Keratinocyte (primary cell): Measurements from ENCODE around the gene MAPKAPK3. TPM values are rescaled to one million over a fixed set of nuclear protein-coding genes. Genes with fewer than 3 reads are reported as not detected.

Source experiments
- DNase-seq: peaks from one replicate; pipeline ENCODE4 v3.0.0-alpha.2; 2011; ENCODE audit warnings: low read depth, missing footprints, low spot score
- FAIRE-seq: peaks from 2 replicates; lab custom pipeline; 2011; peaks lifted over from hg19 to GRCh38; lab: Jason Lieb, UNC
- H2AFZ ChIP-seq: 2 replicates; pipeline ENCODE4 v1.6.0; 2012; ENCODE audit warnings: low read length, control low read depth, inconsistent platforms; ENCODE audit not compliant: control insufficient read depth
- H3K27ac ChIP-seq: 2 replicates; pipeline ENCODE4 v1.5.1; 2011; ENCODE audit warnings: low read length; ENCODE audit not compliant: control insufficient read depth, insufficient read depth
- H3K27me3 ChIP-seq: 3 replicates; pipeline ENCODE4 v1.6.0; 2011; ENCODE audit warnings: low read length; ENCODE audit not compliant: control insufficient read depth, insufficient read depth; ENCODE audit errors: extremely low read depth
- H3K36me3 ChIP-seq, 2 experiments: 2 replicates in 1 of 2; 3 replicates in 1 of 2; pipeline ENCODE4 v1.5.1; 2011; ENCODE audit warnings: low read length in 2 of 2, mild to moderate bottlenecking in 1 of 2; ENCODE audit not compliant: control insufficient read depth in 2 of 2, insufficient read depth in 2 of 2; ENCODE audit errors: extremely low read depth in 1 of 2
- H3K4me1 ChIP-seq: 3 replicates; pipeline ENCODE4 v1.5.1; 2011; ENCODE audit warnings: low read length; ENCODE audit not compliant: control insufficient read depth, insufficient read depth; ENCODE audit errors: extremely low read depth
- H3K4me2 ChIP-seq: 3 replicates; pipeline ENCODE4 v1.6.0; 2011; ENCODE audit warnings: low read depth, low read length; ENCODE audit not compliant: control insufficient read depth, insufficient read depth; ENCODE audit errors: extremely low read depth
- H3K4me3 ChIP-seq, 3 experiments: fragments of 200-600 bp in 1 of 3; sonication (generic) in 1 of 3; 2 replicates in 2 of 3; 3 replicates in 1 of 3; pipeline ENCODE4 v1.5.1; 2011 to 2016; ENCODE audit warnings: low read length in 3 of 3, mild to moderate bottlenecking in 3 of 3, control low read depth in 2 of 3, inconsistent platforms in 1 of 3, low read depth in 1 of 3, mixed read lengths in 1 of 3, mixed run types in 1 of 3, moderate library complexity in 1 of 3; ENCODE audit not compliant: control insufficient read depth in 2 of 3, insufficient read depth in 2 of 3; ENCODE audit errors: extremely low read depth in 1 of 3
- H3K79me2 ChIP-seq: 2 replicates; pipeline ENCODE4 v1.6.0; 2012; ENCODE audit warnings: low read length; ENCODE audit not compliant: control insufficient read depth, insufficient read depth
- H3K9ac ChIP-seq: 3 replicates; pipeline ENCODE4 v1.6.0; 2011; ENCODE audit warnings: low read length; ENCODE audit not compliant: control insufficient read depth, insufficient read depth; ENCODE audit errors: extremely low read depth
- H3K9me1 ChIP-seq: 3 replicates; pipeline ENCODE4 v1.6.0; 2011; ENCODE audit warnings: low read length; ENCODE audit not compliant: control insufficient read depth, insufficient read depth; ENCODE audit errors: extremely low read depth
- H3K9me3 ChIP-seq: 2 replicates; pipeline ENCODE4 v1.5.1; 2012; ENCODE audit warnings: low read depth, low read length; ENCODE audit not compliant: control insufficient read depth
- H4K20me1 ChIP-seq: 3 replicates; pipeline ENCODE4 v1.6.0; 2011; ENCODE audit warnings: low read length; ENCODE audit not compliant: control insufficient read depth, insufficient read depth; ENCODE audit errors: extremely low read depth
- CTCF ChIP-seq, 3 experiments: IDR thresholded peaks in 1 of 3; conservative IDR thresholded peaks in 1 of 3; optimal IDR thresholded peaks in 1 of 3; 2 replicates in 2 of 3; 3 replicates in 1 of 3; pipeline versions ENCODE3 to v1.5.1; 2011; ENCODE audit warnings: low read length in 3 of 3, mild to moderate bottlenecking in 3 of 3, moderate library complexity in 2 of 3, control low read depth in 1 of 3, inconsistent platforms in 1 of 3; ENCODE audit not compliant: insufficient read depth in 2 of 3; ENCODE audit errors: extremely low read depth in 1 of 3
- EZH2 ChIP-seq: IDR thresholded peaks from one replicate; pipeline ENCODE4 v1.6.1; 2012; ENCODE audit warnings: inconsistent platforms, mild to moderate bottlenecking, low read length, moderate library complexity
- dilution Hi-C: fragments of 300-500 bp; cut with MboI; formaldehyde crosslinking; loops from one replicate; pipeline ENCODE4 v1.7.0; 2020; ENCODE audit warnings: low sequenced_read_pairs; ENCODE audit not compliant: extremely low pct_ligation_motif_present
- polyA plus RNA-seq, 5 experiments: library from polyadenylated mRNA; depleted of rRNA in 3 of 5; stranded (reverse) in 3 of 5; stranded (forward) in 1 of 5; unstranded in 1 of 5; fragments of >200 nt; gene quantifications; 1 replicate in 1 of 5; 2 replicates in 3 of 5; 3 replicates in 1 of 5; pipeline versions ENCODE4 v1.2.1 to v1.2.3, GENCODE V29; 2011 to 2012; ENCODE audit warnings: missing spikeins in 2 of 5, low read depth in 1 of 5, low replicate concordance in 1 of 5

Gene MAPKAPK3
- polyA plus RNA-seq, 1 donor (not counting 4 experiments of a cell fraction or from before 2014, with no cell fraction given), result 134 TPM

GRCh38 chr3:50620820-50621219, 3.9 kb downstream of the MAPKAPK3 start:
- Histone ChIP-seq H3K27ac (no peak overlapping the region), H3K4me3 (no peak overlapping the region), H2AFZ (no peak overlapping the region), H3K4me2 (no peak overlapping the region), H3K79me2 (peaks cover 55% of the 10 kb centered on the region), H3K9me1 (peaks cover 2% of the 10 kb centered on the region), H3K4me1 (peaks cover 55% of the 10 kb centered on the region), H3K27me3 (no peaks in the 10 kb centered on the region), H4K20me1 (no peaks in the 10 kb centered on the region), H3K9me3 (no peaks in the 10 kb centered on the region), H3K36me3 (peaks cover 13 to 18% of the 10 kb centered on the region in 2 experiments), H3K9ac (no peak overlapping the region)
- DNase-seq (no peak), FAIRE-seq (no peak)
- dilution Hi-C loops, result loop anchor here (25.0 kb wide), 1 partner anchor 766 kb away; the partner anchor contains the start of genes MANF and RBM15B
- no peak for TF ChIP-seq EZH2
- no peak for TF ChIP-seq CTCF (optimal IDR thresholded peaks at IDR 0.05 in 1 of 3, IDR thresholded peaks at IDR 0.05 in 1 of 3, conservative IDR thresholded peaks at IDR 0.05 in 1 of 3; ENCODE audit: extremely low read depth in 1 of 3, insufficient read depth in 2 of 3, low read length in 3 of 3)

GRCh38 chr3:50622881-50623280, 5.9 kb downstream of the MAPKAPK3 start:
- H3K4me1 ChIP-seq, result peaks cover 69% of the 10 kb centered on the region
- DNase-seq (no peak), FAIRE-seq (peak; percentile 78)
- no peaks in the 10 kb centered on the region for H4K20me1 ChIP-seq
- H2AFZ ChIP-seq, result no peak overlapping the region
- peaks cover 64% of the 10 kb centered on the region for H3K79me2 ChIP-seq
- H3K36me3 ChIP-seq, result peaks cover 13 to 21% of the 10 kb centered on the region in 2 experiments
- H3K4me3 ChIP-seq, result no peak overlapping the region
- no peaks in the 10 kb centered on the region for H3K27me3 ChIP-seq
- H3K4me2 ChIP-seq, result peak overlapping the region; percentile 10
- H3K9me3 ChIP-seq, result no peaks in the 10 kb centered on the region
- H3K9me1 ChIP-seq, result peaks cover 5% of the 10 kb centered on the region
- TF ChIP-seq CTCF (optimal IDR thresholded peaks at IDR 0.05 in 1 of 3, IDR thresholded peaks at IDR 0.05 in 1 of 3, conservative IDR thresholded peaks at IDR 0.05 in 1 of 3; ENCODE audit: extremely low read depth in 1 of 3, insufficient read depth in 2 of 3, low read length in 3 of 3) (no peak), EZH2 (no peak)
- dilution Hi-C loops, result loop anchor here (25.0 kb wide), 1 partner anchor 764 kb away; the partner anchor contains the start of genes MANF and RBM15B
- H3K9ac ChIP-seq, result no peak overlapping the region
- no peak overlapping the region for H3K27ac ChIP-seq
